ENCODE results near the gene CELSR1. TPM values are rescaled to one million over a fixed set of nuclear protein-coding genes. Genes with fewer than 3 reads are reported as not detected.
"Not testable (repeated sequence)": the region's sequence is repeated elsewhere in the genome, so short reads cannot be mapped to it uniquely, and the experiment has no call there.

Gene CELSR1
- total RNA-seq, 1 donor = 1.3 TPM

DNA sequence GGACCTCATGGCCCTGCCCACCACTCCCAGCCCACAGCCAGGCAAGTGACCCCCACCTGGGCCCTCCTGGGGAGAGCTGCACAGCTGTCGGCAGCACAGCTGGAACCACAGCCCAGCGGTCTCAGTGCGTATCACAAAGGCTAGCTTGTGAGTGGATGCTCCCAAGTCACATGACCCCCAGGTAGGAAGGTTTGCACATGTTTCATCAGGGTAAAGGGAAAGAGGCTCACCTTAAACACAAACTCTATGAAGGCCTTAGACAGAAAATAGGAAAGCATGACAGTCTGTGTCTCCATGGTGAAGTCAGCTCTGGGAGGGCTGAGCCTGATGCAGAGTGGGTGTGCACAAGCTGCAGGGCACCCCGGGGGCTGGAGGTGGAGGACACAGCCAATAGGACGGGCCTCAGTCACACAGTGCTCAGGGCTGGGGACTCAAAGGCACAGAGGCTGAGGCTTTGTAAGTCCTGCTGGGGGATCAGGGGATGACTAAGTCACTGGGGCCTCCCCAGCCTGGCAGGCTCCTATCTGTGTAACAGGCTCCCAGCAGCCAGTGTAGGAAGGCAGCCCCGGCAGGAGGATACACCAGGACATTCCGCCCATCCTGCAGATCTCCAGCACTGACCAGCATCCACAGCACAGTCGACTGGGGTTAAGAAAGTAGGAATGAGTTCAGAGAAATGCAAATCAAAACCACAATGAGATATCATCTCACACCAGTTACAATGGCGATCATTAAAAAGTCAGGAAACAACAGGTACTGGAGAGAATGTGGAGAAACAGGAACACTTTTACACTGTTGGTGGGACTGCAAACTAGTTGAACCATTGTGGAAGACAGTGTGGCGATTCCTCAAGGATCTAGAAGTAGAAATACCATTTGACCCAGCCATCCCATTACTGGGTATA lies 22.0 kb downstream of the CELSR1 start:
- DNase-seq (ENCODE audit: low read depth in 2 of 3, low spot score in 2 of 3) = no peak

DNA sequence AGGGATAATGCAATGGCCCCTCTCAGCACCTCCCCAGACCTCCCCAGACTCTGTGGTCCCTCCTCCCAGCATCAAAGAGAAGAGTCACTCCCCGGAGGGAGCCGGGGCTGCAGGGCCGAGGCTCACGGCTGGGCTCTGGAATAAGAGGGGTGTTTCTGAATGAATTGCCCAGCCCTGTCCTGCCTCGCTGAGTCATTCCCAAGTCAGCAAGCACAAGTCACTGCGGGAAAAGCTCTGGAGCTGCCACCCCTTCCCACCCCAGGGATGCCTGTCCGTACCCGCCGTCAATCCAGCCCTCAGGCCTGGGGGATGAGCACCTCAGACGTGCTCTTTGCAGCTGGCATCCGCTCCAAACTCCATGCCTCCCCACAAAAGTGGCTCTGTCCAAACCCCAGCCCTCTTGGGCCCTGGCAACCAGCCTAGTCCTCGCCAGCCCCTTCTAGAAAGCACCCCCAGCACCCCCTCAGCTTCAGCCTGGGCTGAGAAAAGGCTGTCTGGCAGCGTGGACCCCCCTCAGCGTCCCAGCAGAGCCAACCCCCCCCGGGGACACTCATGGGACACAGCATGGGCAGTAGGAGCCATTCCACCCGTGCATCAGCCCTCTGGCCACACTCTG lies 22.7 kb downstream of the CELSR1 start:
- no peak for DNase-seq (ENCODE audit: low read depth in 2 of 3, low spot score in 2 of 3)

DNA sequence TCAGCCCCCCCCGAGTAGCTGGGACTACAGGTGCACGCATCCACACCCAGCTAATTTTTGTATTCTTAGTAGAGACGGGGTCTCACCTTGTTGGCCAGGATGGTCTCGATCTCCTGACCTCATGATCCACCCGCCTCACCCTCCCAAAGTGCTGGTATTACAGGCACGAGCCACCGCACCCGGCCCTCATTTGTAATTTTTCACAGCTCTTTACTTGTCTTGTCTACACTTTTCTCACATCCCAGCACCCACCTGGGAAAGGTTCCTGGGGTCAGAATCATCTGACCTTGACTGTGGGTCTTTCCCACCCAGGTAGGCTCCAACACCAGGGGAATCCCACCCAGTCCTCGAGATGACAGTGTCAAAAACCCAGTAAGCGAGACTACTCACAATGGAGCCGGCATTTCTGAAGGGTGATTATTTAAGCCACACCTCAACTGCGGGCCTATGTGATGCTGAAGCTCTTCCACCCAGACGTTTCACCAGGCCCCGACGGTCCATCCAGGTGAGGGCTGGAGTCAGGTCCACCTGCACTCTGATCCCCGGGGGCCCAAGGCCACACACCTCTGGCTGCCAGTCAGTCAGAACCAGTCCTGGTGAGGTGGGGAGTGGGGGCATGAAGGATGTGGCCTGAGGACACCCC lies 23.4 kb downstream of the CELSR1 start:
- DNase-seq (ENCODE audit: low read depth in 2 of 3, low spot score in 2 of 3) = no peak

DNA sequence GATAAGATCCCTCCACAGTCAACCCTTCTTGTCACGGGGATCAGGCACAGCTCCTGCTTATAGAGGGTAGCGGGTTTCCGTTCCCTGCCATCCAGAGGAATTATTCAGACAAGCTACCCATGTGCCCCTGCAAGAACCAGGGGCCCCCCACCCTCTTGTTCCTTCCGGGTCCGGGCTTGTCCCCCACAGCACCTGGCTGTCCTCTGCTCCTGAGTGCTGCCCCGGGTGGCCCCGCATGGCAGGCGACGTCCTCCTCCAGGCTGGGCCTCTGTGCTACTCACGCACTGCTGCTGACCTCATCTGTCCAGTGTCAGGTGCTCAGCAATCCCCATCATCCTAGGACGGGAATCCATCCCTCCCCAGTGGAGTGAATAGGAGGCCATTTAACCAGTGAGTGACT lies 24.7 kb downstream of the CELSR1 start:
- no peak for DNase-seq (ENCODE audit: low read depth in 2 of 3, low spot score in 2 of 3)

DNA sequence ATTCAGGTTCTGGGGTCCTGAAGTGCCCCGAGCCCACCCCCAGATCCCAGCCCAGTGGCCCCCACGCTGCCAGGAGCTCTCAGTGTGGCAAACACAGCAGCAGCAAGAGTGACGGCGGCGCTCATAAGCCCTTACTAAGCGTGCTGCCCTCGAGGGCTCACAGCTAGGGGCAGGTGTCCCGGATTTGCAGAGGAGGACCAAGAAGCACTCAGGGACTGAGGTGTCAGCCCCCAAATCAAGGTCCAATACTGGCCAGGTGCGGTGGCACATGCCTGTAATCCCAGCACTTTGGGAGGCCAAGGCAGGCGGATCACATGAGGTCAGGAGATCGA lies 25.4 kb downstream of the CELSR1 start:
- no peak for DNase-seq (ENCODE audit: low read depth in 2 of 3, low spot score in 2 of 3)

DNA sequence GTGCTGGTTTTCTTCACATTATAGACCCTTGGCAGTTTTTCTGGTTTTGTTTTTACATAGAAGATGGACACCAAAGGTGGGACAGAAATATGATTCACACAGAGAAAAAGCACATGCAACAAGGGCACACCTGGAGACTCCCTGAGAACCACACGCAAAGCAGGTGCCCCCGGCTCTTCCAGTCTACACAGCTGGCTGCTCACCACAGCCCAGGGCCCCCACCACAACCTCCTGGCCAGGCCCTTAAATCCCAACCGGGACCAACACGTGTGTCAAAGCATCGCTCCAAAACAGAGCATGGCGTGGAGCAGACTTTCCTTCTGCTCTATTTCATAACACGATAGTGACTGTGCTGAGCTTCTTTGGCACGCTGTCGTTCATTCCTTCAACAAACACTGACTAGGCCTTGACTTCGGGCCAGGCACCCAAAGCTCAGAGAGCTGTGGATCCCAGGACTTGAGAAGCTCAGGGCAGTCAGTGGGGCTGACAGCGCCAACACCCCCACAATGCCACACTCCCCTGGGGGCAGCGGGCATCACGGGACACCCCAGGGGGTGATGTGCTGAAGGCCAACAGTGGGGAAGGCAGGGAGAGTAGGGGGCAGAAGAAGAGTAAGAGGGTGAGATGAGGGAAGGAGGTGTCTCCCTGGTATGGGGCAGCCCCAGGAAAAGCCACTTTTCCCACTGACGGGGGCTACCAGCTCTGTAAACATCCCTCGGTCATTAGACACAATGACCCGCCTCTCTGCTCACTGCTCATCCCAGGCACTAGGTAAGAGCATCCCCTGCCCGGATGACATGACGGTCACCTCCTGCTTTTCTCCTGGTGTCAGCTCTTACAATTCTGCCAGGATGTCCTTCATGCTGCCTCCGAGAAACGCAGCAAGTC lies 26.0 kb downstream of the CELSR1 start:
- no peak for DNase-seq (ENCODE audit: low read depth in 2 of 3, low spot score in 2 of 3)

DNA sequence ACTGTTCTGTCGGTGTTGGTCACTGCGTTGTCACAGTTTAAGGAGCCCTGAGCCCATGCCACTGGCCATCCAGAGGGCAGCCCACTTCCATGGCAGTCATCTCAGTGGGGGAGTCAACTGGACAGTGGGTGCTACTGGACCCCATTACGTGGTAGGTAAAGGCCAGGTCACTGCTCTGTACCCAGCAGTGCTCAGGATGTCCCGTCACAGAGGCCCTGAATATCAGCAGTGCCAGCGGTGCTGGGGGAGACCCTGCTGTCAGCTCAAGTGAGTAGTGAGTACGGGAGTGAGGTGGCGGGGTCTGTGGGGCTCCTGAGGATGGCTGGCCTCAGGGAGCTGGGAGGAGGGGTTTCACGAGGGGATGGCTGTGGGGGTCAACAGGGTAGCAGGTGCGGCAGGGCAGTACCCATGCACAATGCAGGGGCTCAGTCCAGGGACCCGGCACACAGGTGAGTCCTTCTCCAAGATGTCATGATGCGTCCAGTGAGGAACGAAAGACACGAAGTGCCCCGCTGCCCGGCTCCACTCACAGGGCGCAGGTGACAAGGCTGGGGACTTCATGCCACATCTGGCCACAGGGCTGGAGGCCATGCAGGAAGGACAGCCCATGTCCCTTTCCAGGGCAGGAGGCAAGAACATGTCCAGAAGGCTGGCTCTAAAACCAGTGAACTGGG lies 27.9 kb downstream of the CELSR1 start:
- no peak for DNase-seq (ENCODE audit: low read depth in 2 of 3, low spot score in 2 of 3)

DNA sequence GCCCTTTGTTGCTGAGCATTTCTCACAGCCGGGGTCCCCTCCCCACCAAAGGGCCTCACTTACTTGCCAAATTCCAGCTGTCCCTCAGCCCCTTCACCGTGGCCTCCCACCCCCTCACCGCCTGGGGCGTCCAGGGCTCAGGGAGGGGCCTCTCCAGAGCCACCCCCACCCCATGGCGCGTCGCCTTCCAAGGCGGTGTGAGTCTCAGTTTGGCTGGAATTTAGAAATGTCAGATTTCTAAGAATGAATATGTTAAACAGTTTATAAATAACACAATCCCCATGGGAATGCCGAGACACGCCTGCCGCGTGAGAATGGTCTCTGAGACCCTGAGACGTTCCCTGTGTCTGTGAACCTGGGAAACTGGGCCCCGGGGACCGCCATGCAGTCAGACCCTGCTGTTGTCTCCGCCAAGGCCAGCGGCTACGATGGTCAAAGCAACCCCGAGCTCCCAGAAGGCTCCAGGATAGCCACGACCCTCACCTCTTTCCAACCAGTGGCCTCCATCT lies 28.9 kb downstream of the CELSR1 start:
- DNase-seq (ENCODE audit: low read depth in 2 of 3, low spot score in 2 of 3) = no peak

DNA sequence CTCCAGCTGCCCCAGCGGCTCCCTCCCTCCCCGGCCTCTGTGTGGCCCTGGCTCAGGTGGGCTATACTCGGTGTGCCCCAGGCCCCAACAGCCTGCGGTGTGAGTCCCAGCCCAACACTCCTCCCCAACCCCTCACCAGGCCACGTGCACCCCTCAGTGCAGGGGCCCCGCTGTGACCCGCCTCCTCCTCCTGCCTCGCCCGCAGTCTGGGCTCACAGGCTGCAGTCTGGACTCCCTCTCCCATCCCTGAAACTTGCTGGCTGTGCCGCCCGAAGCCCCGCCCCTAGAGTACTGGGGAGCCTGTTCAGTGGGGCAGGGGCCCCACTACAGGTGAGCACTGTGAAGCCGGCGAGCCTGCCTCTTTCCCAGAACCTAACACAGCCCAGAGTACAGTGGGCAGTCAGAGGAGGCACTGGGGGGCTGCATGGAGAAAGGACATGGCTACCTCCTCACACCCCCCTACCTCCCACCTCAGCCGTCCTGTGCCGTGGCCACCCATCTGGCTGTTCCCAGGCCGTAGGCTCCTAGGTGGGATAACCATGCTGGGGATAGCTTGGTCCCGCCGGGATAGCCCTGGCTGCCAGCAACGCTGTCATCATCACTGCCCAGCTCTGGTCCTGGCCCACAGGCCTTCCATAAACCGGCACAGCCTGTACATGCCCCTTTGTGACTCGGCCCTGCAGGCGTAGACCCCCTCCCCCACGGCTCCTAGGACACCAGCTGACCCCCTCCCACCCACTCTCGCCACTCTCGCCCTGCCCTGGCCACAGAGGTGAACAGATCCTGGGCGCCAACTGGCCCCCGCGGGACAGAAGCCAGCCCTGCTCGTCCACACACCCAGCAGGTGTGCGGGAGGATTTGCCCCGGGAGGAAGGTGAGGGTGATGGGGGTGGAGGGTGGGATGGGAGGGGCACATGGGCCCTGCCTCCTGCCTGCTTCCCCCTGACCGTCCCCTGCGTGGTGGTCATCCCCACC lies 29.7 kb downstream of the CELSR1 start:
- no peak for DNase-seq (ENCODE audit: low read depth in 2 of 3, low spot score in 2 of 3)

DNA sequence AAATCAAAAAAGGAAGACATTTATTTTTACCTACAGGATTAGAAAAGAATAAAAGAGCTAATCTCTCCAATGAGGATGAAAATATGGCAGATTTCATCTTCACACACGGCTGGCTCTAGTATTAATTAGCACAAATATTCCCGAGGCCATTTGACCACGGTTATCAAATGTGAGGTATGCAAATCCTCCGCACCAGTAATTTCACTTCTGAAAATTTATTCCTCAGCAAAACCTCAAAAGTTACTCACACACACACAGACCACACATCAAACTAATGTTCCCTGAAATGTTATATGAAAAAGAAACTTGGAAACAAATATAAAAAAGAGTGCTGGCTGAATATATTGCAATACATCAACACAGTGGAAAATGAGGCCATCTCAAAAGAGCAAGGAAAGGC lies 32.8 kb downstream of the CELSR1 start:
- no peak for DNase-seq (ENCODE audit: low read depth in 2 of 3, low spot score in 2 of 3)

DNA sequence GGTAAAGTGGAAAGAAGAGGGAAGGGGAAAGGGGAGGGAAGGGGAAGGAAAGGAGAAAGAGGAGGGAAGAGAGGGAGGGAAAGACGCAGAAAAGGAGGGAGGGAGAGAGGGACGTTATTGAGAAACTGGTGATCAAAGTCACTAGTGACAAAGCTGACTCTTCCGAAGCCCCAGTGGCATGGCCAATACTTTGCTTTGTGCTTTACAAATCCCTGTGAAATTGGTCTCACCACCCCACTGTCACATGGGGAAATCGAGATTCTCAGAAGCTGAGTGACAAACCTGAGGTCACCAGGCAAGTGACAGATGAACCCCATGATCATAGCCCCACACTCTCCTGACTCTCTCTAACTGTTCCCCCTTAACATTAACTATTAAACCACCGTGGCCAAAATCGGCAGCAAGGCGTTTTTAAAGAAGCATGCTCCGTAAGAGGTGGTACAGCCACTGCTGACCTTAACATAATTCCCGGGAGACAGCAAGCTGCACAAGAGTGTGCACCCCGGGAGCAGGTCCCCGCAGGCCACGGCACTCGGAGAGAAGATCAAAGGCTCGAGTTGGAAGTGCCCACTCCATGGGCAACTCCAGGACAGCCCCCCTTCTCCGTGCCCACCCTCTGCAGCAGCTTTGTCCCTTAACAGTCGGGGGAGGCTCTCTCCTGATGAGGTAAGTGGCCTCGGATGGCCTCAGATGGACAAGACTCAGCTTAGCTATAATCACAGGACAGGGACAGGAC lies 34.8 kb downstream of the CELSR1 start:
- no peak for DNase-seq (ENCODE audit: low read depth in 2 of 3, low spot score in 2 of 3)

DNA sequence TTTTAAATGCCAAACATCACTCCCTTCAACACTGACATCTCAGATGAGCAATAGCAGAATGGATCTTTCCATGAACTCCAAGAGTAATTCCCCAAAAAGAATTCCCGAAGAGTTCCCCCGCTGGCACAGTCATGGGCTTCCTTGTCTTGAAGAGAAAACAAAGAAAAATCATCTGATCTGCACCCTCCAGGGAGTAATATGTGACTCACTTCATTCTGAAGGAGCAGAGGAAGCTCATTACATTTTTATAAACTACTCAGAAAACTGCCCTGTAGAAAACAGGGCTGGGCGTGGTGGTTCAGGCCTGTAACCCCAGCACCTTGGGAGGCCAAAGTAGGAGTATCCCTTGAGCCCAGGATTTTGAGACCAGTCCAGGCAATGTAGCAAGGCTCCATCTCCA lies 35.7 kb downstream of the CELSR1 start:
- no peak for DNase-seq (ENCODE audit: low read depth in 2 of 3, low spot score in 2 of 3)

DNA sequence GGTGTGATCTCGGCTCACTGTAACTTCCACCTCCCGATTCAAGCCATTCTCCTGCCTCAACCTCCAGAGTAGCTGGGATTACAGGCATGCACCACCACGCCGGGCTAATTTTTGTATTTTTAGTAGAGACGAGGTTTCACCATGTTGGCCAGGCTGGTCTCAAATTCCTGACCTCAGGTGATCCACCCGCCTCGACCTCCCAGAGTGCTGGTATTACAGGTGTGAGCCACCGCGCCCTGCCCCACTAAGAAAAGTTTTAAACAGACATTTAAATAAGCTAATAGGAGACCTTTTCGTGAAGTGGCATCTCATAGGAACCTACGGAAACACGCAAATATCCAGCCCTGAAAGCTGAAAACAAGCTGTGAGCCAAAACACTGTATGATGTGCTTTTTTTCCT lies 36.2 kb downstream of the CELSR1 start:
- not testable (repeated sequence) for DNase-seq (ENCODE audit: low read depth in 2 of 3, low spot score in 2 of 3)

DNA sequence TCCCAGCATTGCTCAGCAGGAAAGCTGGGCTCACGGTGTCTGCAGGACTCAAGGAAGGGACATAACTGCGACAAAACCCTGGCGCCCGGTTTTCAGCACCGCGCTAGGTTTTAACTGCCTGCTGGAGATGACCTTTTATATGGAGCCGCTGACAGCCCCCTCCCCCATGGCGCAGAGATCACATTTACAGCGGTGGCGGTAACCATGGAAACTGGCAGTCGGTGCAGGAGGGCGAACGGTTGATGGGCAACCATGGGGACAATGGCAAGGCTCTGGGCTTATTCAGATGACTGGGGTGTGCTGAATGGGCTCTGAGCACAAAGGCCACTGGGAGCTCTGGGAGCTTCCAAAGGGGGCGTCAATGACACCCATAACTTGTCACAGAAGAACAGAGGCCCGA lies 37.2 kb downstream of the CELSR1 start:
- DNase-seq (ENCODE audit: low read depth in 2 of 3, low spot score in 2 of 3) = no peak

DNA sequence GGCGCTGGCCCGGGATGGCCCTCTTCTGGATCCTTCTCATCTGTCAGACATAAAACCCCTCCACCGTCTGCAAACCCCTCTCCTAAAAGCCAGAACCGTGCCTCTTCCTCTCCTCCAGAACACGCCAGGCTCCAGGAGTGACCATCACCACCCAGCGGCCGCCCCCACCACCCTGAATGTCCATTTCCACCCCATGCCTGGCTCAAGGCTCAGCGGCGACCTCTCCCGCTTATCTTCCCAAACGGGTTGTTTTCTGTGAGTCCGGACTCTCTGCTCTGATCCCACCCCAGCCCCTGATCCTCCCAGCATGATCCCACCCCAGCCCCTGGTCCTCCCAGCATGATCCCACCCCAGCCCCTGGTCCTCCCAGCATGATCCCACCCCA lies 37.6 kb downstream of the CELSR1 start:
- no peak for DNase-seq (ENCODE audit: low read depth in 2 of 3, low spot score in 2 of 3)

DNA sequence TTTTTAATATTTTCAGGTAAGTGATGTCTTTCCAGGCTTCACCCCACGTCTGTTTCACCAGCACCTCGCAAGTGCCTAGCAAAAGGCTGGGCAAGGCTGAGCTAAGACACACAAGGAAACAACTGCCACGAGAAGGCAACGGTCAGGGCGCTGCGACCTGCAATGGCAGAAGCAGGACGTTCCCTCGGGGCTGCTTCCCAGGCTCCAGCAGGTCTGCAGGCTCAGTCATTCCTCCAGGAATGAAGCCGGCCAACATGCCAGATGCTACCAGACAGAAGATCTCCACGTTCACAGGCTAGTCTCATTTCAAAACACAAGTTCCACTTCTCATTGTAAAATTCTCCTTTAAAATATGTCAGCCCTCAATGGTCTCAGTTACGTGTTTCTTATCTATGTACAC lies 45.5 kb downstream of the CELSR1 start:
- no peak for DNase-seq (ENCODE audit: low read depth in 2 of 3, low spot score in 2 of 3)

DNA sequence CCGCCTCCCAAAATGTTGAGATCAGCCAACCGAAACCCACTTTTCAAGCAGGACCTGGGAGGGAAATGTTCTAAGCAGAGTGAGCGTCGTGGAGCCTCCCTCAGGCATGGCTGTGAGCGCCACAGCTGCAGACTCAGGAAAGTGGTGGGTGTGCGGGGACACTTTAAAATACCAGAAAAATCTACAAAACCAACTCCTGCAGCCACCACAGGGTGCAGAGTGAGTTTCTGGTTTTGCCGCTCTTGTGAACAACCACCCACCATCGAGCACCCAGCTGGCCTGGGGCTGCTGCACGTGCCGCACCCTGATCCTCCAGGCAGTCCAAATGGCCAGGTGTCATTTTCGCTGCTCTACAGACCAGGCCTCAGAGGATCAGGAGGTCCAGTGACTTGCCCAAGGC lies 46.9 kb downstream of the CELSR1 start:
- DNase-seq (ENCODE audit: low read depth in 2 of 3, low spot score in 2 of 3) = no peak

DNA sequence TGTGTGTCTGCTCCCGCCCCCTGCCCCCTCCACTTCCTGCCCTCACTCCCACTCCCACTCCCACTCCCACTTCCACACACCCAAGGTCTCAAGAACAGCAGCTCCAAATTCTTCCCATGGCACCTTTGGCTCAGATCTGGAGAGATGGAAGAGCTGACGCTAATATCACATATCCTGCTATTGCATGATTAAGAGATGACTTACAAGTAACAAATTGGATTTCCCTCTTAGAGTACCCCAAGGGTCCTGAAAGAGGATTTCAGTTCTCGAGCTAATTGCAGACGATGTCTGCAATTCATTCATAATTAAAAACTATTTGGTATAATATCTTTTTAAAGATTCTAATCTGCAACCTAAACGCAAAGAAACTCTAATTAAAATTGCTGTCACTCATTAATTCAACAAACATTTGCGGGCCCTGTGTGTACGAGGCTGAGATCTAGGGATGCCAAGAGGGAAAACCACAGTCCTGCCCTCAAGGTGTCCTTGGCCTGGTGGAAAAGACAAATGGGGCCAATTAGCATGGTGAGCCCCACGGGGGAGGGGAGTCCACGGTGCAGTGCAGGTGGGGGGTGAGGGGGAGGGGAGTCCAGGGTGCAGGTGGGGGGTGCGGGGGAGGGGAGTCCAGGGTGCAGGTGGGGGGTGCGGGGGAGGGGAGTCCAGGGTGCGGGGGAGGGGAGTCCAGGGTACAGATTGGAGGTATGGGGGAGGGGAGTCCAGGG lies 50.3 kb downstream of the CELSR1 start:
- no peak for DNase-seq (ENCODE audit: low read depth in 2 of 3, low spot score in 2 of 3)
